C1 segment of cervical spinal cord (tissue), 14 donors: ENCODE results near the gene SUSD2.
A peak's percentile ranks its signal among the peaks of the same experiment; 100 is the strongest.
"Not testable (repeated sequence)": the region's sequence is repeated elsewhere in the genome, so short reads cannot be mapped to it uniquely, and the experiment has no call there.

Experiments
- DNase-seq, 14 donors: peaks; one replicate each; lab custom pipeline; 2025; lab: John Stamatoyannopoulos, UW

The SUSD2 gene

GRCh38 chr22:24171822-24172221 lies 9.5 kb upstream of the SUSD2 start:
- DNase-seq = no peak

DNA sequence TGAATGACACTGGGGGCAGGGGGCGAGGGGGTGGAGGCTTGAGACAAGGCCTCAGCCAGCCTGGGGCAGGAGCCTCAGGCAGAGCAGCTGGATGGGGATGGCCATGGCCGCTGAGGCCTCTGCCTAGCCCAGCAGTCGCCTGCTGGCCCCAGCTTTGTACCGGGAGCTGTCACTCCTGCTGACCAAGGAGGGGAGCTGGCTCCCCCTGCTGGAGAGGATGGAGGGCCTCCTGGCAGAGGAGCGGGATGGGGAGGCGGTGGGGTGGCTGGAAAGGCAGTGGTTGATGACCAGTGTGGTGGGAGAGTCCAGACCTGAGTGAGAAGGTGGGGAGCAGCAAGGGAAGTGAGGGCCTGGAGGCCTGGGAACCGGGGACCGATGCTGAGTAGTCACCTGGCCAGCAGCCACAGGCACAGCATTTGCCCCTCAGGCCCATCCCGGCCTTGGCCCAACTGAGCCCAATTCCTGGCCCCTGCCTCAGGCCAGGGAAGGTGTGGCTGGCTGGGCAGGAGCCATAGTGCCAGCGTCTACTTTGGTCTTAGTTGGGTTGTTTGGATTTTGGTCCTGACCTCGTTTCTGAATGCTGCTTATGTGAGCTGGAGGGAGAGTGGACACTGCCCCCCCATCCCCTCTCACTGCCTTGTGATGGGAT lies 6.0 kb upstream of the SUSD2 start:
- peak in 11 of 14 donors; percentile 14 to 72 (median 42) for DNase-seq

DNA sequence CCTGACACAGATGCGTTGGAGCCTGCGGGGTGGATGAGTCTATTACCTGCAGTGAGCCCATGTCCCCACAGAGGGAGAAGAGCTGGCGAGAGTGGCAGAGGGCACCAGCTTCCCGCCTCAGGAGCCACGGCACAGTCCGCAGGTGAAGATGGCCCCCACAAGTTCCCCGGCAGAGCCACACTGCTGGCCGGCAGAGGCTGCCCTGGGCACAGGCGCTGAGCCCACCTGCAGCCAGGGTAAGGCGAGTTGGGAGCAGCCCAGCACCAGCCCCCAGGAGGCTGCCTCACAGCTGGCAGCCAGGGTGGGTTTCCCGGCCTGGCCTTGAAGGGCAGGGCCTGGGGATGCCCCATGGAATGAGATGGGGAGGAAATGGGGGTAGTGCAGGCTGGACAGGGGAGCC lies 5.2 kb upstream of the SUSD2 start:
- DNase-seq = no peak

DNA sequence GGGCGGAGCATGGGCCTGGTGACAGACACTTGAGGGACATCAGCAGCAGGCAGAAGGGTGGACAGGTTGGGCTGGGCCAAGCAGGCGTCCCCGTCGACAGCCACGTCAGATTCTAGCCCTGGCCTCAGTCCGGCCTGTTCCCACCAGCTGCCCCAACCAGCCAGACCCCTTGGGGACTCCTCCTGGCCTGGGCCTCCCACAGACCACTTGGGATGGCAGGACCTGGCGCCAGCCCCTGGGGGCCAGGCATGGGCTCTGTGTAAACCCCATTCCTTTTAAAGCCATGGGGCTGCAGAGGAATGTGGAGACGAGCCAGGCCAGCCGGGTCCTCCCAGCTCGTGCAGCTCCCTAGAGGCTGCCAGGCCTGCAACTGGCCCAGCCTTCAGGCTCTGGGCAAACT lies 4.7 kb upstream of the SUSD2 start:
- DNase-seq = peak in 2 of 14 donors; percentile 15 to 41

GRCh38 chr22:24177045-24177444 lies 4.2 kb upstream of the SUSD2 start:
- no peak for DNase-seq

DNA sequence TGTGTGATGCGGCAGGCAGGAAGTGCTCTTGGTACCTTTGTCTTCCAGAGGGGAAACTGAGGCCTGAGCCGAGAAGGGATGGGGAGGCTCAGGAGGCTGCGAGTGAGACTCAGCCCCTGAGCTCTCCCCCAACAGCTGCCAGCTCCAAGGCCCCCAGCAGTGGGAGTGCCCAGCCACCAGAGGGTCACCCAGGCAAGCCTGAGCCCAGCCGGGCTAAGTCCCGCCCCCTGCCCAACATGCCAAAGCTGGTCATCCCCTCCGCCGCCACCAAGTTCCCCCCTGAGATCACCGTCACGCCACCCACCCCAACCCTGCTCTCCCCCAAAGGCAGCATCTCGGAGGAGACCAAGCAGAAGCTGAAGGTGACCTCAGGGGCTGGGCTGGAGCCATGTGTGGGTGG lies 3.8 kb upstream of the SUSD2 start:
- DNase-seq = no peak

DNA sequence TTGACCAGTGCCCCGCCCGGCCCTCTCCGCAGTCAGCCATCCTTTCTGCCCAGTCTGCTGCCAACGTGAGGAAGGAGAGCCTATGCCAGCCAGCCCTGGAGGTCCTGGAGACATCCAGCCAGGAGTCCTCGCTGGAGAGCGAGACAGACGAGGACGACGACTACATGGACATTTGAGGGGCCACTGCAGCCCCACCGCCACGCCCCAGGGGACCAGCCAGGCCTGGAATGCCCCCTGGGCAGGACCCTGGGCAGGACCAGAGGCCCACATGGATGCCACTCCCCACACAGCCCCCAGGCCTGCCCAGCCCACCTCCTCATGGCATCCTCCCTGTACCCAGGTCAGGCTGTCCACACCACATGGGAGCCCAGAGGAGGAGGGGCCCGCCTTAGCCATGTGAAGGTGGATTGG lies 3.3 kb upstream of the SUSD2 start:
- DNase-seq = no peak

DNA sequence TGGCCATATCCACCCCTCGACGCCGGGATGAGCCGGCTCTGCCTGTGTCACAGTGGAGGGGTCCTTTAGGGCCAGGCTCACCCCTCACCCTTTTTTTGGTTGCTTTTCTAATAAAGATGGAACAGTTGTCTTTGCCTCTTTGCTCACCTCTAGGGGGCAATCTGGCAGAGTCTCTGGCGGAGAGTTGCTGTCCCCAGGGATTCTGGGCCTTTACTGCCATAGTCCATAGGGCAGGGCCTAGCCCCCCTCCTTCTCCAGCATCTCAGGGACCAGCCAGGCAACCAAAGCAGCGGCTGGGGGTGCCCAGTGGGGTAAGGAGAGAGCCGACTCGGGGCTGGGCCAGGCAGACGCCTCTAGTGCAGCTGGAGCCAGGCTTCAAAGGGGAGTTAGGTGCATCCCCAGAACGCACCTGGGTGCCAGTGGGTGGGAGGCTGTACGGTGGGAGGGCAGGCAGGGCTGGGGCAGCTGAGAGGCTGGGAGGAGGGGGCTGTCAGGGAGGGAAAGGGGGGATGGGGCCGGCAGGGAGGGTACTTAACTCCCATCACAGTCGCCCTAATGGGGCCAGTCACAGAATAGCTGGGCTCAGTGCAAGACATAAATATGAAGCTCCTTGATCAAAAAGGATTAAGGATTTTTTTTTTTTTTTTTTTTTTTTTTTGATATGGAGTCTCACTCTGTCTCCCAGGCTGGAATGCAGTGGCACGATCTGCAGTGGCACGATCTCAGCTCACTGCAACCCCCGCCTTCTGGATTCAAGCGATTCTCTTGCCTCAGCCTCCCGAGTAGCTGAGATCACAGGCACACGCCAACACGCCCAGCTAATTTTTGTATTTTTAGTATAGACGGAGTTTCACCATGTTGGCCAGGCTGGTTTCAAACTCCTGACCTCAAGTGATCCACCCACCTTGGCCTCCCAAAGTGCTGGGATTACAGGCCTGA lies 2.5 kb upstream of the SUSD2 start:
- DNase-seq = no peak

GRCh38 chr22:24179478-24180210 lies 1.6 kb upstream of the SUSD2 start:
- DNase-seq = no peak

- no peak for DNase-seq
Measured at GRCh38 chr22:24180316-24181087, 785 bp upstream of the SUSD2 start.

GRCh38 chr22:24181996-24182899 lies 961 bp downstream of the SUSD2 start:
- DNase-seq = peak in 1 of 14 donors; percentile 59

GRCh38 chr22:24182900-24183246 lies 1.6 kb downstream of the SUSD2 start:
- not testable (repeated sequence) for DNase-seq

- DNase-seq = no peak
Measured at GRCh38 chr22:24183321-24184031, 2.2 kb downstream of the SUSD2 start.

DNA sequence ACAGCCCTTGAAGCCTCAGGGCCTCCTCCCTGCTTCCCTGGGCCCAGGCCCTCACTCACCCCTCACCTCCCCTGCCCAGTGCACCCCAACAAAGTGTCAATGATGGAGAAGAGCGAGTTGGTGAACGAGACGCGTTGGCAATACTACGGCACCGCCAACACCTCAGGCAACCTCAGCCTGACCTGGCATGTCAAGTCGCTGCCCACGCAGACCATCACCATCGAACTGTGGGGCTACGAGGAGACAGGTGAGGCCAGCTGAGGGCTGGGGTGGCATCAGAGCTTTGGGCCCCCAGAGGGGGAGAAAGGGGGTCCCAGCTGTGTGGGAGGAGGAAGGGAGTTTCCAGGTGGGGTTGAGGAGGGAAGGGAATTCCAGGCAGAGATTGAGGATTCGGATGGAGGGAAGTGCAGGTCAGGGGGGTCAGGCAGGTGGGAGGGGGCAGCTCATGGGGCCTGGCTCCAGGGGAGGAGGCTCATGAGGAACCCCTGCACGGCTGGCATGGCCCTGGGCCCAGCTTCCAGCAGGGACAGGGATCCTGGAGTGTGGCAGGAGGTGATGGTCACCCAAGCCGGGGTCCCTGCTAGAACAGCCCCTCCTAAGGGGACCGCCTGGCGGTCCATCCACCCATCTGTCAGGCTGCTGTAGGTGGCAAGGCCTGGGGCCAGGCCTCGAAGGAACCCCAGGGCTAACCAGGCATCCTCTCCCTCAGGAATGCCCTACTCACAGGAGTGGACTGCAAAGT lies 2.9 kb downstream of the SUSD2 start:
- no peak for DNase-seq

DNA sequence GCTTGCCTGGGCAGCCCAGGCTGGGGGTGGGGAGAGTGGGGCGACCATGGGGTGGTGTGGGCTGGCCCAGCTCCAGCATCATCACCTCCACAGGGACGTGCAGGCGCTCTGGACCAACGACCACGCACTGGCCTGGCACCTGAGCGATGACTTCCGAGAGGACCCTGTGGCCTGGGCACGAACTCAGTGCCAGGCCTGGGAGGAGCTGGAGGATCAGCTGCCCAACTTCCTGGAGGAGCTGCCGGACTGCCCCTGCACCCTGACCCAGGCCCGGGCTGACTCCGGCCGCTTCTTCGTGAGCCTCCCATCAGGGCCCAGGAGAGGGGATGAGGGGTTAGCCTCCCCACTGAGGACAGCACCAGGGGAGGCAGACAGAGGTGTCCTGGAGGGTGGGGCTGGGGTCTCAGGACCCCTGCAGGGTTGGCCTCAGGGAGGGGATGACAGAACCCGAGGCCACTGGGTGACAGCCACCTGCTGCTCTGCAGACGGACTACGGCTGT lies 3.8 kb downstream of the SUSD2 start:
- DNase-seq = no peak

DNA sequence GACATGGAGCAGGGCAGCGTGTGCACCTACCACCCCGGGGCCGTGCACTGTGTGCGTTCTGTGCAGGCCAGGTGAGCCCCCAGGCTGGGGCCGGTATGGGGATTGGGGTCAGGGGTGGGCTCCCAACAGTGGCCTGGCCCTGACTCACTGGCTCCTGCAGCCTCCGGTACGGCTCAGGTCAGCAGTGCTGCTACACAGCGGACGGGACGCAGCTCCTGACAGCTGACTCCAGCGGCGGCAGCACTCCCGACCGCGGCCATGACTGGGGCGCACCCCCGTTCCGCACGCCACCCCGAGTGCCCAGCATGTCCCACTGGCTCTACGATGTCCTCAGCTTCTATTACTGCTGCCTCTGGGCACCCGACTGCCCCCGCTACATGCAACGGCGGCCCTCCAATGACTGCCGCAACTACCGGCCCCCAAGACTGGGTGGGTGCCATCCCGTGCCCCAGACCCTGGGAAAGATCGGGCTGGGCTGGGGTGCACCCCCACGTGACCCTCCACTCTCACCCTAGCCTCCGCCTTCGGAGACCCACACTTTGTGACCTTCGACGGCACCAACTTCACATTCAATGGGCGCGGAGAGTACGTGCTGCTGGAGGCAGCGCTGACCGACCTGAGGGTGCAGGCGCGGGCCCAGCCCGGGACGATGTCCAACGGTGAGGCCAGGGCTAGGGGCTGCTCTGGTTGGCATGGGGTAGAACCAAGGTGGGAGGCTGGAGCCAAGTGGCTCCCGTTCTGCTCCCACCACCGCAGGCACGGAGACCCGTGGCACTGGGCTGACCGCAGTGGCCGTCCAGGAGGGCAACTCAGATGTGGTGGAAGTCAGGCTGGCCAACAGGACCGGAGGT lies 4.4 kb downstream of the SUSD2 start:
- no peak for DNase-seq

GRCh38 chr22:24186352-24186740 lies 5.1 kb downstream of the SUSD2 start:
- no peak for DNase-seq
